T-helper 2 cell treated with Interferon-gamma antibody and Interleukin-4, amounts not matched to agents 5 μg/mL and 100 μg/mL, for 36 hours (primary cell): ENCODE results near the gene CD24.
"Not testable (repeated sequence)": the region's sequence is repeated elsewhere in the genome, so short reads cannot be mapped to it uniquely, and the experiment has no call there.

Experiments
- DNase-seq: peaks from one replicate; pipeline ENCODE4 v3.0.0; 2021; ENCODE audit warnings: low spot score
- H3K27ac Mint-ChIP-seq: one replicate; pipeline ENCODE4 v1.8.0; 2021; ENCODE audit warnings: mild to moderate bottlenecking, mixed read lengths
- H3K27me3 Mint-ChIP-seq: one replicate; pipeline ENCODE4 v1.8.0; 2021; ENCODE audit warnings: low read depth, mixed read lengths
- H3K36me3 Mint-ChIP-seq: one replicate; pipeline ENCODE4 v1.8.0; 2021; ENCODE audit warnings: low read depth, mixed read lengths
- H3K4me1 Mint-ChIP-seq: one replicate; pipeline ENCODE4 v1.8.0; 2021; ENCODE audit warnings: low read depth, mixed read lengths
- H3K4me3 Mint-ChIP-seq: one replicate; pipeline ENCODE4 v1.8.0; 2022; ENCODE audit warnings: mild to moderate bottlenecking, moderate library complexity, mixed read lengths
- H3K9me3 Mint-ChIP-seq: one replicate; pipeline ENCODE4 v1.8.0; 2021; ENCODE audit warnings: mixed read lengths

The CD24 gene

DNA sequence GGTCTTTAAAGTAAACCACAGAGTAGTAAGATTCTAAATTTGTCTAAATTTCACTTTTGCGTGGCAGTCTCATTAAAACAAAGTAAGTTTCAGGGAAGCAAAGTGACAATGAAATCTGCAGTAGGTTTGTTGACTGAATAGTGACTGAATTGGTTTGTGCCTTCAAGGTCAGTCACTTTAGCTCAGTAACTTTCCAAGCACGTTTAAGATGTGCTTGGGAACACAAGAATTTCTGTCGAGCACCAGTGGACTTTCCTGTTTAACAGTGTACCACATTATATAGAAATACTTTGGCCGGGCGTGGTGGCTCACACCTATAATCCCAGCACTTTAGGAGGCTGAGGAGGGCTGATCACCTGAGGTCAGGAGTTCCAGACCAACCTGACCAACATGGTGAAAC is 1.7 kb upstream of the CD24 start:
- Mint-ChIP-seq H3K4me1 (peaks cover 12% of the 10 kb centered on the region), H3K9me3 (no peaks in the 10 kb centered on the region), H3K4me3 (no peak overlapping the region), H3K36me3 (no peaks in the 10 kb centered on the region), H3K27me3 (peaks cover 64% of the 10 kb centered on the region), H3K27ac (no peak overlapping the region)
- no peak for DNase-seq

GRCh38 chr6:106975738-106976064 is 1.2 kb upstream of the CD24 start:
- H3K9me3 Mint-ChIP-seq: no peaks in the 10 kb centered on the region

GRCh38 chr6:106974999-106975737 is 639 bp upstream of the CD24 start:
- no peaks in the 10 kb centered on the region for H3K9me3 Mint-ChIP-seq
- H3K27me3 Mint-ChIP-seq: peaks cover 66% of the 10 kb centered on the region
- H3K4me1 Mint-ChIP-seq: peaks cover 12% of the 10 kb centered on the region
- H3K27ac Mint-ChIP-seq: no peak overlapping the region
- H3K4me3 Mint-ChIP-seq: peak overlapping the region; percentile 59
- H3K36me3 Mint-ChIP-seq: no peaks in the 10 kb centered on the region
- DNase-seq: peak; percentile 28

More at GRCh38 chr6:106975738-106976064, 1.2 kb upstream of the CD24 start:
- Mint-ChIP-seq H3K4me1 (peaks cover 12% of the 10 kb centered on the region), H3K27ac (no peak overlapping the region), H3K4me3 (peak overlapping the region; percentile 55), H3K27me3 (peaks cover 66% of the 10 kb centered on the region), H3K36me3 (no peaks in the 10 kb centered on the region)
- no peak for DNase-seq

DNA sequence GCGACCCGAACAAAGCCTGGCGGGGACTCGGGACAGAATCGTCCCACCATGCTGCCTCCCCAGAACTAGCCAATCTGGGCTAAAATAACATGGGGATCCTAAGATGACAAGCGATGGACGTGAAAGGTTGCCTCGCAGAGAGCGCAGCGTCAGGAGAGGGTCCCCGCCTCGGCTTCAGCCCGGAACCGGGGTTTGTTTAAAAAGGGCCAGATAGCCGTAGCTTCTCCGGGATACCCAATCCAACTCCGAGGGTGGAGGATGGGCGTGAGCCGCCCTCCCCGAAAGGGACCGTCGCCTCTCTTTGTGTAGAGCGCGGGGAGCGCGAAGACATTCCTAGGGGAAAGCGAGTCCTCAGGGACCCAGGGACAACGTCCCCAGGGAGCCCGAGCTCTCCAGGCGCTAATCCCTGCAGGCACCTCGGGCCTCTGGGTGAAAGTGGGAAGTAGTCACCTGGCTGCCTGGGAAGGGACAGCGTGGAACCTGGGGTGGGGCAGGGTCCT is 643 bp downstream of the CD24 start:
- H3K4me1 Mint-ChIP-seq: peaks cover 7% of the 10 kb centered on the region
- H3K27me3 Mint-ChIP-seq: peaks cover 67% of the 10 kb centered on the region
- no peak overlapping the region for H3K27ac Mint-ChIP-seq
- peak overlapping the region; percentile 72 for H3K4me3 Mint-ChIP-seq
- H3K36me3 Mint-ChIP-seq: no peaks in the 10 kb centered on the region
- DNase-seq: no peak
- H3K9me3 Mint-ChIP-seq: no peaks in the 10 kb centered on the region

DNA sequence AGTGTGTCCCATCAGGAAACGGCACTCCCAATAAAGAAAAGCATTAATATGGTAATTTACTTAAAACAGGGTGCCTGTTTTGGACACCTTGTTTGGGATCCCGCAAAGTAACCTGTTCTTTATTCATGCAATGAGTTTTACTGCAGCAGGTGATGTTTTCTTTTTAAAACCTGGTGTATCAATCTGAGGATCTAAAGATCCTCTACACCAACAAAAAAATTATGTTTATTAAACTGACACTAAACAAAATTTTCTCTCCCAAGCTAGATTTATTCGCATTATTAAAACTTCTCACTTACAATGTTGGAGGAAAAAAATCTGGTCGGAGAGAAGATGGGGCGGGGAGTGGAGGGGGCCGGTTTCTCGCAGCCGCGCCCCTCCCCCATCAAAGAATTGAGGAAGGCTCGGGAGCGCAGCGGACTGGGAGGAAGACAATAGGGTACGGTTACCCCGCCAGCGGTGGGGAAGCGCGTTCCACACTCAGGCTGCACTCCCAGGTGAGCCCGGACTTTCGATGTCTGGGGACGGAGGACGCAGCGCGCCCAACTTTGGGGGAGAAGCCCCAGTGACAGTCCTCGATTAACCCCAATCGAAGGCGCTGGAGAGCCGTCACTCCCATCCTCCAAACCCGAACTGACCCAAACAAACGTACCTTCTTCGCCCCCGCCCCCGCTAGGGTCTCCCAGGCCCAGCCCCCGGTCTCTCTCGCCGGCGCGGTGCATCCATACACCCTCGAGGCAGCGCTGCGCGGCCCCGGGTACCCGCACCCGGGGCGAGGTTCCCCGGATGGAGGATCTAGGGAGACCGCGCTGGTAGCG is 1.3 kb downstream of the CD24 start:
- Mint-ChIP-seq H3K27me3 (peaks cover 65% of the 10 kb centered on the region), H3K27ac (no peak overlapping the region), H3K4me1 (peaks cover 7% of the 10 kb centered on the region), H3K36me3 (no peaks in the 10 kb centered on the region), H3K4me3 (peak overlapping the region; percentile 72), H3K9me3 (no peaks in the 10 kb centered on the region)
- no peak for DNase-seq

- Mint-ChIP-seq H3K4me3 (peak overlapping the region; percentile 33), H3K9me3 (no peaks in the 10 kb centered on the region), H3K27me3 (peaks cover 60% of the 10 kb centered on the region), H3K36me3 (no peaks in the 10 kb centered on the region), H3K4me1 (peaks cover 7% of the 10 kb centered on the region), H3K27ac (no peak overlapping the region)
- no peak for DNase-seq
Observed at GRCh38 chr6:106972500-106972899, 2.0 kb downstream of the CD24 start.

DNA sequence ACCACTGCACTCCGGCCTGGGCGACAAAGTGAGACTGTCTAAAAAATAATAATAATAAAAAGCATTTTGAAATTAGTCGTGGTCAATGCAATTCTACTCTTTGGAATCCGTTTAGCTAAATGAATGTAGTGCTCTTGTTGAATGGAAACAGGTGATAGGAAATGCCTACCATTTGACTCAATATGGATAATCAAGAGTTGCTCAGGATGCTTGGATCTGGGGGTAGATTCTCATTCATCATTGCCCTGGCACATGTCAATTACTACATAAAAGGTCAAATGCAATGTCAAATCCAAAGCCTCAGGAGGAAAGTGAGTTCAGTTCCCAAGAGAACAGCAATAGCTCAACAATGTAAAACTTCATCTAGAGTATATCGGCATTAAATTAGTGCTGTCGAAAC is 3.8 kb downstream of the CD24 start:
- H3K27ac Mint-ChIP-seq, H3K4me3 Mint-ChIP-seq, H3K4me1 Mint-ChIP-seq, DNase-seq, H3K36me3 Mint-ChIP-seq, H3K9me3 Mint-ChIP-seq: not testable (repeated sequence)
- H3K27me3 Mint-ChIP-seq: peaks cover 47% of the 10 kb centered on the region

DNA sequence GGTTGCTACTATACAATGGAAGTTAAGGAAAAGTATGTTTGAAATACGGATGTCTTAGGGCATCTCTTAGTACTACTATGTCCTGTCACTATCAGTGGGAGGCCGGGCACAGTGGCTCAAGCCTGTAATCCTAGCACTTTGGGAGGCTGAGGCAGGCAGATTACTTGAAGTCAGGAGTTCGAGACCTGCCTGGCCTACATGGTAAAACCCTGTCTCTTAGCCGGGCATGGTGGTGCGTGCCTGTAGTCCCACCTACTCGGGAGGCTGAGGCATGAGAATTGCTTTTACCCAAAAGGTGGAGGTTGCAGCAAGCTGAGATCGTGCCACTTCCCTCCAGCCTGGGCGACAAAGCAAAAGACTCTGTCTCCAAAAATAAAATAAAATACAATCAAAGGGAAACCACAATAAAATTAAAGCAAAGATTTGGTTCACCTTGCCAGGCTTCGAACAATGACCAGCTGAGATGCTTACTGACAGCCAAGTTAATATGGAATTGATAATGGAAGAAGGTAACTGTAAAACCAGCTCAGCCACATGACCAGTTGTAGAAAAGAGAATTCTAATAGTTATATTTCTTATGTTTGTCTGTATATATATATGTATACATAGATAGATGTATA is 6.5 kb downstream of the CD24 start:
- H3K27ac Mint-ChIP-seq: no peak overlapping the region
- no peaks in the 10 kb centered on the region for H3K36me3 Mint-ChIP-seq
- H3K27me3 Mint-ChIP-seq: peaks cover 39% of the 10 kb centered on the region
- no peaks in the 10 kb centered on the region for H3K4me1 Mint-ChIP-seq
- no peaks in the 10 kb centered on the region for H3K9me3 Mint-ChIP-seq
- DNase-seq: no peak
- no peak overlapping the region for H3K4me3 Mint-ChIP-seq

- Mint-ChIP-seq H3K27me3 (peaks cover 28% of the 10 kb centered on the region), H3K9me3 (no peaks in the 10 kb centered on the region), H3K27ac (no peak overlapping the region), H3K4me3 (no peak overlapping the region), H3K4me1 (no peaks in the 10 kb centered on the region), H3K36me3 (no peaks in the 10 kb centered on the region)
- DNase-seq: no peak
Observed at GRCh38 chr6:106966671-106967640, 7.6 kb downstream of the CD24 start.

DNA sequence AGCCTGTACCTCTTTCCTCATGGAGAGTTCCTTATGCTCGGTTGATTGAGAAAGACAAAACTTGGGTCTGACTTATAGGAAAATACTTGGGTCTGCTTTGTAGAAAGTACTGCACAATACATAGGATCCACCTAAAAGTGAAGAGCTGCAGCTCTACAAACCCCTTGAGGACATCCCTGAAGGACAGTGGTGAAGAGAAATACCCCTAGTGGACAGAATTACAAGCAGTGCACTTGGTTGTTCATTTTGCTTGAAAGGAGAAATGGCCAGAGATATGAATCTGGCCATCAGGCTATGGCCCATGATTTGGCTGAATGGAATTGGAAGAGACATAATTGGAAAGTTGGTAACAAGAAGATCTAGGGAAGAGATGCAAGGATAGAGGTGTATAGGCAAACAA is 8.3 kb downstream of the CD24 start:
- Mint-ChIP-seq H3K36me3 (no peaks in the 10 kb centered on the region), H3K9me3 (no peaks in the 10 kb centered on the region), H3K4me3 (no peak overlapping the region), H3K4me1 (no peaks in the 10 kb centered on the region), H3K27me3 (peaks cover 28% of the 10 kb centered on the region), H3K27ac (no peak overlapping the region)
- no peak for DNase-seq

GRCh38 chr6:106964954-106965353 is 9.6 kb downstream of the CD24 start:
- no peak overlapping the region for H3K27ac Mint-ChIP-seq
- no peak for DNase-seq
- H3K4me1 Mint-ChIP-seq: no peaks in the 10 kb centered on the region
- H3K36me3 Mint-ChIP-seq: no peaks in the 10 kb centered on the region
- no peaks in the 10 kb centered on the region for H3K9me3 Mint-ChIP-seq
- H3K27me3 Mint-ChIP-seq: peaks cover 30% of the 10 kb centered on the region
- H3K4me3 Mint-ChIP-seq: no peak overlapping the region

DNA sequence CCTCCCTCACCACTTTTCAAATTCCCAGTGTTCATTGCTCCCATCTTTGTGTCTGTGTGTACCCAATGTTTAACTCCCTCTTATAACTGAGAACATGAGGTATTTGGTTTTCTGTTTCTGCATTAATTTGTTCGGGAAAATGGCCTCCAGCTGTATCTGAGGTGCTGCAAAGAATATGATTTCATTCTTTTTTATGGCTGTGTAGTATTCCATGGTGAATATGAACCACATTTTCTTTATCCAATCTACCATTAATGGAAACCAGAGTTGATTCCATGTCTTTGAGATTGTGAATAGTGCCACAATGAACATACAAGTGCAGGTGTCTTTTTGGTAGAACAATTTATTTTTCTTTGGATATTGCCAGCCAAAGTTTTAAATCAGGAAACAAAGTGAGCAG is 10.4 kb downstream of the CD24 start:
- no peaks in the 10 kb centered on the region for H3K4me1 Mint-ChIP-seq
- no peaks in the 10 kb centered on the region for H3K9me3 Mint-ChIP-seq

GRCh38 chr6:106963544-106963943 is 11.0 kb downstream of the CD24 start:
- H3K4me3 Mint-ChIP-seq: no peak overlapping the region

More for the DNA sequence above, 10.4 kb downstream of the CD24 start:
- H3K36me3 Mint-ChIP-seq: no peaks in the 10 kb centered on the region
- DNase-seq: no peak
- no peak overlapping the region for H3K4me3 Mint-ChIP-seq
- H3K27ac Mint-ChIP-seq: no peak overlapping the region
- peaks cover 24% of the 10 kb centered on the region for H3K27me3 Mint-ChIP-seq

More at GRCh38 chr6:106963544-106963943, 11.0 kb downstream of the CD24 start:
- H3K27ac Mint-ChIP-seq: no peak overlapping the region
- H3K36me3 Mint-ChIP-seq: no peaks in the 10 kb centered on the region
- no peaks in the 10 kb centered on the region for H3K9me3 Mint-ChIP-seq
- DNase-seq: no peak
- H3K27me3 Mint-ChIP-seq: peaks cover 21% of the 10 kb centered on the region
- H3K4me1 Mint-ChIP-seq: no peaks in the 10 kb centered on the region
